ENCODE measurements around the gene FRAS1.
"Not testable (repeated sequence)": the region's sequence is repeated elsewhere in the genome, so short reads cannot be mapped to it uniquely, and the experiment has no call there.

Gene FRAS1

GRCh38 chr4:78174891-78175290, 117.8 kb downstream of the FRAS1 start:
- DNase-seq: no peak

DNA sequence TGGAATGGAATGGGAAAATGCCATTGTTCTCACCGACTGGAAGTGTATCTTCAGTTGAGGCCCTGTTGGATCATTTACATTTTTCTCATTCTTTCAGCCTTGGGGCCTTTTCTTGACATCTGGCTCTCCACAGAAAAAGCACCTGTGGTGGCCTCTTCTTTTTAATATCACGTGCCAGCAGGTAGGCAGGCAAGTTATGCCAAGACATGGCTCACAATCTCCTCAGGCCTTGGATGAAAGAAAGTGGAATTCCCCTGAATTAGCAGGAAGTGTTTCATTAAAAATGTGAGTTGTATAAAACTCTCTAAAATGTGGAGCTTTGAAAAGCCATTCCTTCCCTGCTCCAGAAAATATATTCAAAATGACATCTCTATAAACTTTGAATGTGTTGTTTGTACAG, 122.1 kb downstream of the FRAS1 start:
- no peak for DNase-seq

GRCh38 chr4:78181681-78182234, 124.6 kb downstream of the FRAS1 start:
- not testable (repeated sequence) for DNase-seq

DNA sequence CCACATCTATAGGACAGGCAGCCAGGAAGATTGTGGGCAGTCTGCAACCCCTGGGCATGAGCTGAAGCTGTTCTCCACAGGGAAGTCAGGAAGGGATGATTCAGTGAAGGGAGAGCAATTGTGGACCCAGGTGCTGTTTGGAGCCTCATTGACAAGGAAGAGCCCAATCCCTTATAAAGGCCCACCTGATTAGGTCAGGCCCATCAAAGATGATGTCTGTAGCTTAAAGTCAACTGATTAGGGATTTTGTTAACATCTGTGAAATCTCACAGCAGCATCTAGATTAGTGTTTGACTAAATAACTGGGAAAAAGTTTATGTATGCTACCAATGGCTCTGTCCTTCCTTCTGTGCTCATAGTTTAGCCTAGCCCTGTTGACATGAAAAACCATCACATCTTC, 127.5 kb downstream of the FRAS1 start:
- DNase-seq: no peak

DNA sequence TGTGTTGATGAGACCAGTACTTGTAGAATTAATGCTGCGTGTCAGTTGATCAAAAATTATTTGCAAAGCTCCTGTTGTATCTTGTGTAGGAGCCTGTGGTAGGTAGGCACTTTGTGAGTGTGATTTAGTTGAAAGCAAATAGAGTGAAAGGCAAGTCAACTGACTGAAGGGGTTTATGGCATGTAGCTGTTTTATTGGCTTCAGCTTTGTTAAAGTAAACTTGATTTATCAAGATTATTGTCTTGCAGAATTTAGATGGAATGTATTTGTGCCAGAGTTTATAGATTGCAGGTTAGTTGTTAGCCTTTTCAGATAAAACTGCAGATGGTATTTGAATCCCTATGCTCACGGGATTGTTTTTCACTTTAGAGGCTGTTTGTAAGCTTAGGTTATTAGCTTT, 128.0 kb downstream of the FRAS1 start:
- no peak for DNase-seq

DNA sequence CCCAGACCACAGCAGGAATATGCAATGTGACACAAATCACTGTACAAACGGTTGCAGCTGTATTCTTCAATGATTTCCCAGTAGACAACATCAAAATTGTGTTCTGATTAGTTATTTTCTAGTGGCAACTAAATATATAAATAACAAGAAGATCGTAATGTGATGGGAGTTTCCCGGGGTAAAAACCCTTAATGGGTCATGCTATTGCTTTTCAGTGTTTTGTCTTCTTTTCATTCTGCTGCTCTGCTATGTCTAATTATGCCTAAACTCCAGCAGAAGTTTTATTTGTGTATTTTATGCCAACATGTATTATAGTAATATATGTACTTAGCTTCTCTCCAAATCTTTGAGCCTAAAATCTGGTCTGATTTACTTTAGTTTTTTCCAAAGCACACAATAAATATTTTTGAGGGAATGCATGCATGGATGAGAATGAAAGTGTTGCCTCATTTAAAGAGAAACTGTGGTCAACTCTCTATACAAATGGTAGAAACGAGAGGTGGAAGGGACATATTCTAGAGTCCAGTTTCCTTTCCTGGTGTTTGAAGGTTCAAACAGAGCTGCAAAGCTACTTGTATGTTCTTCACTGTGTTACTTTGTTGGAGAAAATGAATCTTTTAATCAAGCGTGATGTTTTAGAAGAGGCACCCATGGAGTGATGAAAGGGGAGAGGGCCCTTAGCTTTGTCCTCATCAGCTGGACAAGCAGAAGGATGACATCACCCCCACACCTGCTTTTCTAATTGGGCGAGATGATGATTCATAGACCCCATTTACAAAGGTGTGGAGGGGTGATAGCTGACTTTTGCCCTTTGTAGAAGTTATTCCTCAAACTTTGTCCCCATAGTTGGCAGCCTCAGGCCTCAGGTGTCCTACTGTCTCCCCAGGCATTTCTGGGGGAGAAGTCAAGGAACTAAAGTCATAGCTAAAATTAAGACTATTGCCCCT, 129.7 kb downstream of the FRAS1 start:
- DNase-seq: no peak

DNA sequence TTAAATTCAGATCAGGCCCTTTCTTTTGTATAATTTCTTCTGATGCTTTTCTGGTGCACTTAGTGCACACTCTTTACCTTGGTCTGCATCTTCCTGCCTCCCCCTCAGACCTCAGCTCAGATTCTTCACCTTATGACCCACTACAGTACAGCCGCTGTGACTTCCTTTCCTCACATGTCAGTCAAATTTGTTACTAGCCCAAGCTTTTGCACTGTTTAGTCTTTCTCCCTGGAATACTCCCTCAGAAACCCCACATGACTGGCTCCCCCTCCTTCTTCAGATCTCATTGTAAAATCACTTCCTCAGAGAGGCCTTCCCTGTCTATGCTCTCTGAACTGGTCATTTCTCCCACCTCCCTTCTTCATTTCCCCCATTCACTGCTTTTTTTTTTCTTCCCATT, 132.9 kb downstream of the FRAS1 start:
- DNase-seq: no peak

- no peak for DNase-seq
Observed at GRCh38 chr4:78190595-78190994, 133.5 kb downstream of the FRAS1 start.

GRCh38 chr4:78197947-78198346, 140.8 kb downstream of the FRAS1 start:
- no peak for DNase-seq

DNA sequence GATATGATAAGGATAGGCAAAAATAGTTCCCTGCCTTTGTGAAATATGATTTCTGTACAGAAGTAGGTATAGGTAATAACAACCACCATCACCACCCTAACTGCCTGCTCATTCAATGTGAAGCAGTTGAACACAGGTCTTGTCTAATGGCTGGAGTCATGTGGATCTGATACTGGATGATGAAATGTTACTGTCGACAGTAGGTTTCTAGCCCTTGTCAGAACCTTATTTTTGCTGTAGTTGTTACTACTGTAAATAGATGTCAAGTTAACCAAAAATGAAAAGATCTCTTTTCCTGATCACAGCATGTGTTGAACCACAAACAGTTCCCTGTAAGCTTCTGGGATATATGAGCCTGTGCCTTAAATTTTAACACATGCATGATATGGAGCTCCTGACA, 142.9 kb downstream of the FRAS1 start:
- DNase-seq: no peak

- no peak for DNase-seq
Observed at GRCh38 chr4:78200949-78201348, 143.8 kb downstream of the FRAS1 start.

- no peak for DNase-seq
Observed at GRCh38 chr4:78204176-78204575, 147.1 kb downstream of the FRAS1 start.

DNA sequence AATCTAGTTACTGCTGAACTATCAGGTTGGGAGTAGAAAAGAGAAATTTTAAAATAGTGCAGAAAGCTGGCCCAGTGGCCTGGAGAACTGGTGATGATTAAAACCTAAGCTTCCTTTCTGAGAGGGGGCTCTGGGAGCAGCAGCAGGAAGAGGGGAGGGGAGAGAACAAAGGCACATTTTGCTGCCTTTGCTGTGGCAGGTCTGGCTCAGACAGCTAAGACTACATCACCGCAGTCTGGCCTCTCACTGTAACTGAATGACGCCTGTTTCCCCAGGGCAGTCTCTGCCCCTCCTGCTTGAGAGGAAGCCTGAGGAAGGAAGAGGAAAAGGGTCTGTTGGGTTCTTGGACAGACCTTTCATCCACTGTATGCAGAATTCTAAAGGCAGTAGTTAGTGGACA, 148.5 kb downstream of the FRAS1 start:
- no peak for DNase-seq

GRCh38 chr4:78207541-78207940, 150.4 kb downstream of the FRAS1 start:
- DNase-seq: no peak

DNA sequence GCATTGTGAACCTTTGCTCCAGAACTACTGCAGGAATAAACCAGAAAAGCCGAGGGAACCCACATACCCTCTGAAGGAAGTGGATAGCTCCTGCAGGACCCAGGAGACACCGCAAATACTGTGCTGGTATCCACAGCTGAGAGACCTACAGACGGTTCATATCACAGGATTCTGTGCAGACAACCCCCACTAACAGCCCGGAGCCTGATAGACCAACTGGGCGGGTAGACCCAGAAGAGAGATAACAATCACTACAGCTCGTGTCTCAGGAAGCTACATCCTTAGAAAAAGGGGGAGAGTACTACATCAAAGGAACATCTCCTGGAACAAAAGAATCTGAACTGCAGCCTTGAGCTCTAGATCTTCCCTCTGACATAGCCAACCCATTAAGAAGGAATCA, 150.8 kb downstream of the FRAS1 start:
- no peak for DNase-seq

GRCh38 chr4:78208896-78209295, 151.8 kb downstream of the FRAS1 start:
- not testable (repeated sequence) for DNase-seq

- DNase-seq: no peak
Observed at GRCh38 chr4:78210694-78211410, 153.7 kb downstream of the FRAS1 start.

GRCh38 chr4:78213218-78213617, 156.1 kb downstream of the FRAS1 start:
- DNase-seq: no peak

GRCh38 chr4:78214078-78214477, 157.0 kb downstream of the FRAS1 start:
- DNase-seq: no peak

DNA sequence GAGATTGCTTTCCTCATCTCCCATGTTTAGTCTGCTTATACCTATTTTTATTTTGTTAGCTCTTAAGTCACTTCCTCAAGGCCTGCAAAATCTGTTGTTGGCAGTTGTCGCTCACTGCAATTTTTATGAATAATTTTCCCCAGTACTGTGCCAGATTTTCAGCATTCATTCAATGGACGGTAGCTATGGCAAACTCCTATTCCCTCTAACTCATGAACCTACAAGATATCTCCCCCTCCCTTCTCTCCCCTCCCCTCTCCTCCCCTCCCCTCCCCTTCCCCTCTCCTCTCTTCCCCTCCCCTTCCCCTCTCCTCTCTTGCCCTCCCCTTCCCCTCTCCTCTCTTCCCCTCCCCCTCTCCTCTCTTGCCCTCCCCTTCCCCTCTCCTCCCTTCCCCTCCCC, 160.4 kb downstream of the FRAS1 start:
- DNase-seq: no peak

DNA sequence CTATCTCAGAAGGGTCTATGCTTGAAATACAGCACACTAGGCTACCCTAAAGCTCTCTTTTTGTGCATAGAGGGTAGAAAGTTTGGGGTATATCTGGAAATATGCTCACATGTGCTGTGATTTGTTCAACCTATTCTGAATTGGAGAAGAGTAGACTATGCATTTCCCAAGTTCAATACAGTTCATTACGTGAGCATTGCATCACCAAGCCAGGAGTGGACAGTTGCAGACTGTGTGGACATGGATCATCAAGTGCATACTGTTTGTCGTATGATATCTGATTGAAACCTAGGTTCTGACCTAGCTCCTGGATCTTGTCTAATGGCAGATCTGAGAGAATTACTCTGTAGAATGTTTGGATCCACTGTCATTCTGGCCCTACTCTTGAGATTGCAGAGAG, 161.1 kb downstream of the FRAS1 start:
- no peak for DNase-seq

- DNase-seq: no peak
Observed at GRCh38 chr4:78219825-78220224, 162.7 kb downstream of the FRAS1 start.

DNA sequence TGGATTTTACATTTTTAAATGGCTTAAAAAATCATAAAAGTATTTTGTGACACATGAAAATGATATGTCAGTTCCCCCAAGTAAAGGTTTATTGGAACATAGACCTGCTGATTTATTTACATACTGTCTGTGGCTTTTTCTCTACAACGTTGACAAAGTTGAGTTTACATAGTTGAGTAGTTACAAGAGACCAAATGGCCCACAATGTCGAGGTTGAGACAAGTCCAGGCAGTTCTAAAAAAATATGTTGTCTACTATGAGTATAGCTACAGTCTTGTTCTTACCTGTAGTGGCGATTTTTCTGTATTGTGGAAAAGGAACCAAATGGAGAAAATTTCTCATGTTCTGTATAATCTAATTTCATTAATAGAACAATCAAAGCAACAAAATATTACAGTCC, 163.2 kb downstream of the FRAS1 start:
- DNase-seq: no peak

All from NCI-H1417 treated with DMSO at 0.1 percent for 48 hours (cell line).